ENCODE results near the gene FAM111A. TPM values are rescaled to one million over a fixed set of nuclear protein-coding genes. Genes with fewer than 3 reads are reported as not detected.

Gene FAM111A
- total and polyA plus RNA-seq, 10 of the 15 experiments (the other 5 are each of a cell fraction or from before 2014, with no cell fraction given): 26.6 to 95.0 (median 67.5) TPM

DNA sequence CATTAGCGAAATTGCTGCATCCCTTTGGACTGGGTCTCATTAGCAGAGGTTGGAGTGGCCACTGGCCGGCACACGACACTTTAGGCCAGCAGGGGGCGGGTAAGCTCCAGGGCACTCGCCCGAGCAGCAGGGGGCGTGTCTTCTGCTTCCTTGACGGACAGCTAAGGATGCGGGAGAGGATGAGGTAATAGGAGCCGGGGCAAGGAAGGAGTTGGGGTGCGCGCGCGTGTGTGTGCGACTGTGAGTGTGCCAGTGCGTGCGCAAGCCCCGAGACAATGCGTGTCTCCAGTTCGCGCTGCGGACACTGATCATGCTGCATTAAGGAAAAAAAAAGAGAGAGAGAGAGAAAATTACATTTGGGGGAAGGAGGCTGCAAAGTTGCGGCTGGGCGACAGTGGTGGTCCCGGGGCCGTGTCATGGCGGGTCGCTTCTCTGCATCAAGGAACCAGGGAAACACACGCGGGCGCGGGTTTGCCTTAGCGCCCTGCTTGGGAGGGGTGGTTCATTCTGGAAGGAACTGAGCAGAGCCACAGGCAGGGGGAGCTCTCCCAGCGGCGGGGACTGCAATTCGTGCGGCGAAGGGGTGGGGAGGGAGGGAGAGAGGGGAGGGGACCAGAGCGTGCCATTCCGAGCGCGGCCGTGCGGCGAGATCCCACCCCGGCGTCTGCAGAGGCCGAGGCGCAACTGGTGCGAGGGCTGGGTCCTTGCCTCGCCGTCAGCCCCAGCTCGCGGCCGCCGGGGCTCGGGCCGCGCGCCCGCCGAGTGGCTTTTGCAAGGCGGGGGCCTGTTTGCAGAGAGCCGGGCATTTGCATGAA lies 29.1 kb downstream of the FAM111A start, which contains the start of gene DTX4 (continued):
- TF ChIP-seq BHLHE40 (IDR thresholded peaks at IDR 0.05; ENCODE audit: borderline replicate concordance in 1 of 2, low read depth in 2 of 2, low read length in 1 of 2) (peak; percentile 72 to 83; a peak in 3 of 4 replicates), FOXK2 (IDR thresholded peaks at IDR 0.05) (no peak), HDGF (IDR thresholded peaks at IDR 0.05) (peak; percentile 99), MEF2B (IDR thresholded peaks at IDR 0.05; ENCODE audit: partially characterized antibody, poor library complexity, severe bottlenecking) (peak; percentile 20), HSF1 (IDR thresholded peaks at IDR 0.05; ENCODE audit: low read depth, low read length) (no peak), CBX5 (IDR thresholded peaks at IDR 0.05; ENCODE audit: low read depth) (peak; percentile 85; the same call in 1 of the 2 replicates), NR2F1 (conservative IDR thresholded peaks at IDR 0.05) (peak; percentile 38; the same call in 1 of the 2 replicates), CREM (IDR thresholded peaks at IDR 0.05; ENCODE audit: low read depth) (peak; percentile 21), POLR2A (IDR thresholded peaks at IDR 0.05; ENCODE audit: low read depth, low read length) (0 out of 2 replicates have a peak, but pooled peaks have one; percentile 69), ZZZ3 (IDR thresholded peaks at IDR 0.05; ENCODE audit: control insufficient read depth, insufficient read length, low read depth) (no peak), KLF5 (IDR thresholded peaks at IDR 0.05; ENCODE audit: partially characterized antibody) (peak; percentile 59), SMAD1 (IDR thresholded peaks at IDR 0.05; ENCODE audit: low read depth, partially characterized antibody) (peak; percentile 43), ZBTB33 (IDR thresholded peaks at IDR 0.05) (no peak), TARDBP (IDR thresholded peaks at IDR 0.05; ENCODE audit: borderline replicate concordance) (peak; percentile 48; the same call in 1 of the 2 replicates), TAF1 (IDR thresholded peaks at IDR 0.05; ENCODE audit: borderline replicate concordance, low read depth, low read length) (0 out of 2 replicates have a peak, but pooled peaks have one; percentile 61), PBX3 (IDR thresholded peaks at IDR 0.05; ENCODE audit: insufficient replicate concordance, low read depth, low read length) (peak; percentile 94), MEF2A (IDR thresholded peaks at IDR 0.05; ENCODE audit: insufficient read depth, low read depth, low read length) (0 out of 2 replicates have a peak, but pooled peaks have one; percentile 19), ATF2 (IDR thresholded peaks at IDR 0.05; ENCODE audit: low read length) (peak; percentile 86; the same call in 1 of the 2 replicates), ZNF687 (IDR thresholded peaks at IDR 0.05) (peak; percentile 87)

All from GM12878 (cell line).